Activated naive CD8-positive, alpha-beta T cell treated with anti-CD3 and anti-CD28 coated beads, Interleukin-2, amount 50 U/mL, for 16 hours (primary cell): Measurements from ENCODE around the gene SACM1L.

ENCODE experiments used
- DNase-seq: peaks from one replicate; pipeline ENCODE4 v3.0.0-alpha.2; 2020; ENCODE audit warnings: low read depth, low spot score

SACM1L gene

DNA sequence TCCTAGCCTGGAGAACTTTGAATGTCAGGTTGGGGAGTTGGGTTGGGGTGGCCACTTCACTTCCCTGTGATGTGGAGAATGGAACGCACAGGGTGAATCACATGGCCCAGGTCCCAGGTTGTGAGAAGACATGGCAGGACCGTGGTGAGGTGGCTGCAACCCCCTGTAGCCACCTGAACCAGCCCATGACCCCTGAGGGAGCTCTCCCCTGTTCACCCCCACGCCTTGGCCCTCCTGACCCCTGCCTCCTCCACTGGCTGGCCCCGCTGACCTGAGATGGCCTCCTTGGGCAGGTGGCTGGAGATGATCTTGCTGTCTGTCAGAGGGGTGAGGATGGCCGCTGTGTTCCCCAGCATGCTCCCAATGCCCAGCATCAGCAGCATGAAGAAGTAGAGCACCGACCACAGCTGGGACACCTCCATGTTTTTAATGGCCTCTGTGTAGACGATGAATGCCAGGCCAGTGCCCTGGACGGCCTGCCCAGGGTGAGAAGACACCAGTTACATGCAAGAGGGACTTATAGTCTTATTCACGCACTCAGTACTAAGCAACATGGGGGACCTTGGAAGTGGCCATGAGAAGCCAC is 76.2 kb downstream of the SACM1L start:
- DNase-seq: no peak

DNA sequence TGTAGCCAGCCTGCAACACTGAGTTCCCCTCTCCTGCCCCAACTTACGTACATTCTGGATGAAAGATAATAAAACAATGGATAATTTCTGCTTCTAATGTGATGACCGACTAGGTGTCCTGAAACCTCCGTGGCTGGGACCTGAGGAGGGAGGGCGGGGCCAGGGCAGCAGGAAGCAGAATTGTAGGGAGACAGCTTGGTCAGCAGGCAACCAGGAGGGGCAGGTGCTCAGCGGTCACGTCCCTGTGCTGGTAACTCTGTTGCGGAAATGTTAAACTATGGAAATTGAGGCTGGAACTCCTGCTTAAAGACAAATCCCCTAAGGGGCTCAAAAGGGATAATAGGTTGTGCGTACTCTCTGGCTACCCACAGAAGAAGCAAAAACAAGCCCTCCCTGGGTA is 76.8 kb downstream of the SACM1L start:
- DNase-seq: no peak

DNA sequence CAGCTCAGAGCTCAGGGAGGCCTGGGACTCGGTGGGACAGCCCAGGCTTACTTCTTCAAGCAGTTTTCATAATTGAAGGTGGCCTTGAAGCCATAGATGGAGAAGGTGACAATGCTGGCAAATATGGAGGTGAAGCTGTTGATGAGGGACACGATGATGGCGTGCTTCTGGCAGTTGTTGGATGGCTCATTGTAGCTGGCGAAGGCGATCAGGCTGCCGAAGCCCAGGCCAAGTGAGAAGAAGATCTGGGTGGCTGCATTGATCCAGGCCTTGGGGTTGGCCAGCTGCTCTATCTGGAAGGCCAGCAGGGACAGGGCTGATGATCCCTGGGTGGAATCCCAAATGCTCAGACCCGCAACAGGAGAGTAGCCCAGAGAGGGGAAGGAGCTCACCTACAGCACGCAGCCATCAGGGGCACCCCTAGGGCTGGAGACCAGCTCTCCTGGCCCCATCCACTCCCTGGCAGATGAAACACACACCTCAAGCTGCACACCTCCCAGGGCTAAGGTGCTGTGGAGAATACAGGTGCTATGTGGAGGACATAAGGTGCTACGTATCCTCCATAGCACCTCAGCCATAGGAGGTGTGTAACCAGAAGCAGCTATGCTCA is 82.1 kb downstream of the SACM1L start:
- DNase-seq: no peak

DNA sequence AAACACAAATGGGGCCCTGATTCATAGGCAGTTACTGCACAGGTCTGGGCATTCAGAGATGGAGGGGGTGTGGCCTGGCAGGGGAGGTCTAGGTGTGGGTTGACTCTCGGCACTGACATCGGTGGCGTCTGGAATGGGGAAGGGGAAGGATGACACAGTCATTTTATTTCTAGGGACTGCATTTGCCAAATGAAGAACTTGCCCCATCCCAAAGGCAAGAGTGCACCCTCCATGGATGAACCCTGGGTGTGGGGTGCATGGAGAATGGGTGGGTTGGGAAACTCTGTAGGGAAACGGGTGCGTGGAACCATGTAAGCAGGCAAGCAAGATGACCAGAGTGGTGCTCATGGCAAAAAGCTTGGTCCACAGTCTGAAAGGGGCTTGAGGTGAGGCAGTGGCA is 82.6 kb downstream of the SACM1L start:
- DNase-seq: no peak

DNA sequence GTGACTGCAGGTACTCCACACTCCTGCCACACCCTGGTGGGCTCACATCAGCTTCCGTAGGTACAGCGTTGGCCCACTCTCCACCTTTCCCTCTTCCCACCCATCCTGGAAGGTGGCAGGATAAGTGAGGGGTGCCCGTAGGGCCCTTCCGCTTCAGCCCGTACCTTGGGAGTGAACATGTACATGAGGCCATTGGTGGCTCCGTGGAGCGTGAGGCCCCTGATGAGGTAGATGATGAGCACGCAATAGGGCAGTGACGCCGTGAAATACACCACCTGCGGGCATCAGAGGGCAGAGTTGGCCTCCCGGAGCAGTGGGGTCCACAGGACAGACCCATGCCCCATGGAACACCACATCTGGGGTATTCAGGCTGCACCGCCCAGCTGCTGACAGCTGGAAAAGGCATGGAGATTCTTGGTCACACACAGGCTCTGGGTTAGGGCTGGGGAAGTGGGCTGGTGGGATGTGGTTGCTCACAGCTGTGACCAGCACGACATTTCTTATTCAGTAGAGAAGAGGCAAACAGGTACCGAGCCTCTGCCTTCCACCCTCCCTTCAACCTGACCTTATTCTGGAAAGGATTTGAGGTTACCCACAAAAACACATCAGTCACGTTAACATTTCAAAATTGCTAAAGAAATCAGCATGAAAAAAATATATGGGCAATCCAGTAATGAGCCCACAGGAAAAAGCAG is 83.3 kb downstream of the SACM1L start:
- DNase-seq: no peak

DNA sequence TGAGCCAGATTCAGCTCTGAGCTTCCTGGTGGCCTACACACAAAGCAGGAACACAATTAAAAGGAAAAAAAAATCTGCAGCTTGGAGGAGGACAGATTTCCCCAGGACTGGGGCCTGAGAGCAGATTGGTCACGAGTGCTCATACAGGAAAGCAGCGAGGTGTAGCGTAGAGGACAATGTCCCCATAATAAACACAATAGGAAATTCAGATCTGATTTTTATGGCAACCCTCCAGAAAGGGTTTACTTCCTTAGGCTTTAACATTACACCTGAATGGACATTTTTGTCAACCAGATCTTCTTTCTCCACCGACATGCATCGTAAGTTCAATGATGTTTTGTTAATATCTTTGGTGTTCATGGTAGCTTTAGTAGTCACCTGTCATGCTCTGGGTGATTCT is 83.9 kb downstream of the SACM1L start:
- no peak for DNase-seq

DNA sequence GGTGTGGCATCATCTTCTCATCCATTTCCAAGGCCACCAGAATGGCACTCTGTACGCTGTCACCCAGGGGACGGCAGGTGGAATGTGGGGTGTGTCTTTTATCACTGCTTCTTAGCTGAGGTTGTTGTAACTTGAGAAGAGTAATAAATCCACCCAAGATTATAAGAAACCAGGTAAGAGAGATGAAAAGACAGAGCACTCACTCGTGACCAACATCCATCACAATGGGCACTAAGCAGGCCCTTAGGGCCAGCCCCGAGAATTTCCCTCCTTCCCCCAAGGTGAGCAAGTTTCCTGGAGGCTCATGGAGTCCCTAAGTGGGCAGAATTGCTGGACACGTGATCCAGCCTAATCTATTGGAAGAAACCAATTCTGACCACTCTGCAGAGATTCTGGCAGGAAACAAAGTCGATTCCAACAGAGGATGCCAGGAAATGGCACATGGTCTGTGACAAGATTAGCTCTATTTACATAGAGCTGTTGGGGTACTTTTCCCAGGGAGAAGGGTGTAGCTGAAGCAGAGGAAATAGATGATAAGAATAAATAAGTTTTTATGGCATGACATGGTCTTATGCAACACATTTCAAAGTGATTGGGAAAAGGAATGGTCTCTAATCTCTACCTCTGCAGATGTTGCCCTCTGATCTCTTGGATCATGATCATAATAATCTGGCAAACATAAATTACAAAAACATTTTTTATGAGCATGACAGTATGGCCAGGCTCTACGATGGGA is 84.7 kb downstream of the SACM1L start:
- no peak for DNase-seq

DNA sequence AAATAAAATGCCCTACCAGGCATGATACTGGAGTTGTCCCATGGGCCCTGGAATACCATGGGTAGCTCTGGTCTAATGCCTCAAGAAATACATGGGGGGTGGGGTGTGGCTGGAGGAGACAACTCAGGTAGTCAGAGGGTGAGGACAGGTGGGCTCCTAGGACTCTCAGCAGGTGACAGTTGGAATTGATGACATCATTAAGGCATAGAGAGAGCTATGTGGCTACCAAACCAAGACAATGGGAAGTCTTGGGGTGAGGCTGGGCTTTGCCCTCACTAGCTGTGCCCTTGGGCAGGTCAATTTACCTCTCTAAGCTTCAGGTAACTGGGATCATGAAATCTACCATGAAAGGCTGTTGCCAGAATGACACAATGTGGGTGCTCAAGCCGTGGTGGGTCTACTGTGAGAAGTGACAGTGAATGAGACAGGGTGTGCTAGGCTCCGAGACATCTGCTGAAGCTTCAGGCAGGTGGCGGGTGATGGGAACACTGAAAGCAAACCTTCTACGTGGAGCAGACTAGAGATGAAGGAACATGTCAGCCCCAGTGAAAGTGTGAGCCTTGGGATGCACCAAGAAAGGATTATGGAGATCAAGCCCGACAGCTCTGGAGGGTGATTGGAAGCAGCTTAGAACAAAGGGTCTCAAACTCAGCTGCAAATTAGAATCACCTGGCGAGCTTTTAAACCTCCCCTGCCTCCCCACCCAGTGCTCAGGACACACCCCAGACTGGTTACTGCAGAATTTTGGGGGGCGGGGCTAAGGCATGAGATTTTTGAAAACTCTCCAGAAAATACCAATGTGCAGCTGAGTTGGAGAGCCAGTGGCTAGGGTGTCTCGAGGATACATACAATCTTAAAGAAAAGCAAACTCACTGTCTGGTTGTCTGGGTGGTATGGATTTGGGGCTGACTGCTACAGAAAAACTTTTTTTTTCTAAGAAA is 85.7 kb downstream of the SACM1L start:
- DNase-seq: no peak

DNA sequence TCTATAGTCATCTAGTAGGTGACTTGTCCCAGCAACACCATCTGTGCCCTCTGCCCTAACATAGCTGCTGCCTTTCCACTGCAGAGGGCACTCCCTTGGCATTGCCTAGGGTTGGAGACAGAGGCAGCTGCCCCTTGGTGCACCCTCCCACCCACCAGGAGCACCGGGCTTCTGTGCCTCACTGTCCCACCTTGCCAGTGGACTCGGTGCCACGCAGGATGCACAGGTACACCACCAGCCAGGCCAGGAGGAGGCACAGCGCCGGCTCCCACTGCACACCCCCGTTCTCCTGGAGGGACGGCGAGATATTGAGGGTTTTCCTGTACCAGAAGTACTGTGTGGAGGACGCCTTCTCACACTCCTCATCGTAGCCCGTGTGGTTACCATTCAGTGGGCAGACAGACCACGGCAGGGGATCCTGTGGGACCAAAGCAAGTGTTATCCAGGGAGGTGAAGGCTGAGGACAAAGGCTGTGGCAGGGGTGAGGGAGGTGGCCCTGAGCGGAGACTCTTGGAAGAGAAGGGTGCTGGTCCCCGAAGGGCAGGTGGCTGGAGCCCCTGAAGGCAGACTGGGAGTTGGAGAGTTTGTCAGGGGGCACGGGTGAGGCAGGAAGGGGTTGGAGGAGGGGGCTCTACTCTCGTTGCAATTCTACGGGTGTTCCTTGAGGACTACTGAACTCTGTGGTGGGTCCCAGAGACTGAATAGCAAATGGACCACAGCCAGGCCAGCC is 86.5 kb downstream of the SACM1L start:
- DNase-seq: no peak

DNA sequence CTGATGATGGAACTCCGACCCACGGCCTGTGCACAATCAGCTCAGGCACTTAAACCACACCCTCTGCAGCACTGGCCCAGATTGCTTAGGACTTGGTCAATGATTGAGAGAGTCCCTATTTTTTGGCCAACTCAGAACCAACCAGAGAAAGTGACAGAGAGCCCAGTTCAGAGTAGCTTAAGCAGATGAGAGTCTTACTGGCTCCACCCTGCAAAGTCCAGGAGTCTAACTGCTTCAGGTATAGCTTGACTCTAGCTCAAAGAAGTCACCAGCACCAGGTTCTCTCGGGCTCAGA is 87.1 kb downstream of the SACM1L start:
- DNase-seq: no peak

DNA sequence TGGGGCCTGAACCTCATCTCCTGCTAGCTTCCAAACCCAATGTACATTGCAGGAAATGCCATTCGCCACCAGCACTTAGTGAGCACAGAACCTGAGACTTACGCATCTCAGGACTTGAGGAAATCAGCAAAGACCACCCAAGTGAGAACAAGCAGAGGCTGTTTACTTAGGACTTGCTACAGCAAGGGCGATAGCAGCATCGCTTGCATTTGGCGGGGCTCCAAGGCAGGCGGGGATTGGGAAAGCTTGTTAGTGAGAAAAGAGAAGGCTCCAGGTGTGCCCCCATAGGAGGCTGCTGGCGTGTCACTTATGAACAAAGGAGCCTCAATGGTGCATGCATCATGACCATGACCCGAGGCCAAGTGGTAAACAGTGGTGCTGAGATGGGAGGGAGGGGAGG is 87.4 kb downstream of the SACM1L start:
- no peak for DNase-seq

DNA sequence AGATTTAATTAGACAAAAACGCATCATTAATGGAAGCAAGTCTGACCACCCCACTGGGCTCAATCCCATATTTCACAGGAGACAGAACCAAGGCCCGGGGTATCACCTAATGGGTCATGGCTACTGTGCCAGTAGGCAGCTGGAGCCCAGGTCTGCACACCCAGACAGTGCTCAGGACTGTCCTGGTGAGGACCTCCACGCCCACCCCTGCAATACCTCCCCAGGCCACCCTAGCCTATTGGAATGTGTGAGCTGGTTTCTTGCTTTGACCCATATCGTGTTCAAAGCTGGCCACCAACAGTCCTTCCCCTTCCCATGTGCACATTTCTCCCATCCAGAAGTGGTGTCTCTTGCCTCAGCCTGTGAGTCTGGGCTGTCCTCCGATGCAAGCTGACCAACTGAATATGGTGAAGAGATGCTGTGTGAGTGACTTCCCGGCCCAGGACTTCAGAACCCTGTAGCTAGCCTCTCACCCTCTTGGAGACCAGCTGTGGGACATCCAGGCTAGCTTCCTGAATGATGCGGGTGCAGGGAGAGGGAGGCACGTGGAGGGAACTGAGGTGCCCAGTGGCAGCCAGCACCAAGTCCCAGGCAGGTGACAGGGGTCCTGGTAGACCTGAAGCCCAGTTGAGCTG is 88.0 kb downstream of the SACM1L start:
- DNase-seq: no peak

DNA sequence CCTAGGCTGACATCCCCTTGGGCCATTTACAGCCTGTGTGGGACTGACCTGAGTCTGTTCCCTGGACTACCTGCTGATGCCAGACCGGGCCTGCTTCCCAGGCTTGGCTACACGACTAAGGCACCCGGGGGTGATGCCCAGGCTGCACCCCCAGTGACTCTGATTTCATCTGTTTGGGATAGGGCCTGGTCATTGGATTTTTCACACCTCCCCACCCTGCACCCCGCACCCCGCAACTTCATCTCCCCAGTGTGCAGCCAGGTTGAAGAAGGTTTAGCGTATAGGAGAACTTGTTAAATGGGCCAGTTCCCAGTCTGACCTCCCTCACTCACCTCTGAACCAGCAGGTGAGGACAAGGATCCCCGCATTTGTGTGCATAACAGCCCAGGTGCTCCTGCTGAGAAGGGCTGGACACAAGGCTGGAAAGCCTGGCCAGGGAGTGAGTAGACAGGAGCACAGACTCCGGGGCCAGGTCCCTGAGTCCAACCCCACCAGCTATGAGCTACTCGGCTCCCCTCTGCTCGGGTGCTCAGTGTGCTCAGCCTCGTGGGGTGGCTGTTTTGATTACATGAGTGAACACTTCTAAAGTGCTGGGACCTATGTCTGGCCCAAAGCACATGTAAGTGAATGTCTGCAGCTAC is 88.7 kb downstream of the SACM1L start:
- DNase-seq: no peak

DNA sequence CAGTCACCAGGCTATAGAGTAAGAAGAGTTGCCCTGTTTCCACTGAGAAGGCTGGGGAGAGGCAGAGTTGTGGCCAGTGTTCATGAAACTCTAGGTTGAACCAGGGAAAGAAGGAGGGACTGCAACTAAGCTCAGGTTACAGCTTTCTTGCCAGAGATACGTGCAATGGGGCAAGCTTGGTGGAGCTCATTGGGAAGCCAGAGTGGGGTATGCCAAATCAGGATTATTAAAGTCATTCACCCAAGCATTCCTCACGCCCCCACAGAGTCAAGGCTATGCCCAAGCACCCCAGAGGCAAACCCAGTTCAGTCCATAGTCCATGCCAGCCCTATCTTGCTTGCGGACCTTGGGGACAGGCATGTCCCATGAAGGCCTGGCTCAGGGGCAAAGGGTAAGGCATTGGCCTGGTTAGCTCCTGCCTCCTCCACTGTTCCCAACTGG is 89.6 kb downstream of the SACM1L start:
- no peak for DNase-seq

DNA sequence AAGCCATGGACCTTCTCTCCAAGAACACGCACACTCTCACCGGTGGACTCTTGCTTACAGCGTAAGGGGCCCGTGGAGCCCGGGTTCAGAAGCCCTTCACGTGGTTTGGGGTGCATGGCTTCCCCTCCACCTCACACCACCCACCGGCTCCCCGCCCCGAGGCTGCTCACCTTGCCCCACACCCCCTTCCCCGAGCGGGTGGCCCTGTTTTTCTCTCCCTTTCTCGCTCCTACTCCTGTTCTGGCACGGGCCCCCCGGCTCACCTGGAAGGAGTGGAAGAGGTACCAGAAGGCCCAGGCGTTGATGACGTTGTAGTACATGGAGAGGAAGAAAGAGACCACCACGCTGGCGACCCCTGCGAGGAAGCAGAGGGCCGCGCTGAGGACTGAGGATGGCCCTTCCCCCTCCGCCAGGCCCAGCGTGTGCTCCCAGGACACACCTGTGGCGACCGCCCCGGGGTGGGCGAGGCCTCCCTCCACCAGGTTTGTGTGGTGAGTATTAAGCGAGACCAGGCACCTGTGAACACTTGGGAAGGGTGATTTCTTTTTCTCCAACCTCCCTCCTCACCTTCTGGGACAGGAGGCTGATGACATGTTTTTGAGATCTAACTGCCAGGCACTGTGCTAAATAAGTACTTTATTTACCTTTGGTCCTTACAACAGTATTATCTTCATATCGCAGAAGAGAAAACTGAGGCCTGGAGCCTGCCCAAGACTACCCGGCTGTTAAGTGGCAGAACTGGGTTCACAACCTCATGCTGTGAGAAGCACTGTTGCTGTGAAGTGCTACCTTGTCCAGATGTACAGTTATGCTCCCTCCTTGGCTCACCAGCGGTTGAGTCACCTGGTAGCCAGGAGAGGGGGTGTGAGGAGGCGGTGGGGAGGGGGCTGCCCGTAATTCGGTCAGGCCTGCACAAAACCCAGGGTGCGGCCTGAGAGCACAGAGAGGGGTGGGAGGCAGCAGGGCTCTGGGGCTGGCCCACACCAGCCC is 90.8 kb downstream of the SACM1L start:
- no peak for DNase-seq

DNA sequence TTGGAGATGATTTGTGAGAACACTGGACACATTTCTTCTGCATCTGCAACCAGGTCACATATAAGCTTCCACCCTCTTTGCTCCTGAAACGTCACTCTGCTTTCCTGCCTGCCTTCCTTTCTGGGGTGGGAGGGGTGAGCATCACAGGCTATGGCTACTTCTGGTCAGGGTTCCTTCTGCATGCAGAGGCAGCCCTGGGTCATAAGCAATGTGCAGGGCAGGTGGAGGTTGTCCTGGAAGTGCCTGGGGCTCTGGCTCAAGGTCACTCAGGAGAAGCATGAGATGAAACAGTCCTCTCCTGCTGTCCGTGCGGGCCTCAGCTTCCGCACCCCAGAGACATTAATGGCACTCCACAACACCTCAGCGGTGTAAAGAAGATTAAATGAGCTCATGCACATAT is 92.1 kb downstream of the SACM1L start:
- no peak for DNase-seq

DNA sequence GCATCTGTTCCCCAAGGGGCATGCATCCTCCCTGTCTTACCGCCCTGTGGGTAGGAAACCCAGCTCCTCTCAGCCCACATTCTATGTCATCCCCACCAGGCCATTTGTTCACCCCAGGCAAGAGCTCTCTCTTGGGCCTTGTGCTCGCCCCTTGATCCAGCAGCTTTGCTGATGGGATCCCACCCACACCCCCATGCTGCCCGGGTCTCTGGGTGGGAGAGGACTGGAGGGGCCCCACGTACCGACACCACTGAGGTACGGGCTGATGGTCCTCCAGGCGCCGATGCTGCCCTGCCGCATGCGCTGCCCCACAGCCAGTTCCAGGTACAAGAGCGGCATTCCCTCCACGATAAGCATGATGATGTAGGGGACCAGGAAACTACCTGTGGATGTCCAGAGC is 92.6 kb downstream of the SACM1L start:
- DNase-seq: no peak

DNA sequence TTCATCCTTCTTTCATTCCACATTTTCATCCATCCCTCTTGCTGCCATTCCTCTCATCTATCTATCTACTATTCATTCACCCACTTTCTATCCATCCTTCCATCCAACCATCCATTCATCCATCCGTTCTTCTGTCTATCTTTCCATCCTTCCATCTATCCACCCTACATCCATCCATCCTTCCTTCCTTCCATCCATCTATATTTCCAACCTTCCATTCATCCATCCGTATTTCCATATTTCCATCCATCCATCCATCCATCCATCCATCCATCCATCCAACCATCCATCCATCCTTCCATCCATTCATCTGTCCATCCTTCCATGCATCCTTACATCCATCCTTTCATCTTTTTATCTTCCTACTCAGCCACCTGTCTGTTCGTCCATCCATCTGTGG is 93.2 kb downstream of the SACM1L start:
- no peak for DNase-seq

DNA sequence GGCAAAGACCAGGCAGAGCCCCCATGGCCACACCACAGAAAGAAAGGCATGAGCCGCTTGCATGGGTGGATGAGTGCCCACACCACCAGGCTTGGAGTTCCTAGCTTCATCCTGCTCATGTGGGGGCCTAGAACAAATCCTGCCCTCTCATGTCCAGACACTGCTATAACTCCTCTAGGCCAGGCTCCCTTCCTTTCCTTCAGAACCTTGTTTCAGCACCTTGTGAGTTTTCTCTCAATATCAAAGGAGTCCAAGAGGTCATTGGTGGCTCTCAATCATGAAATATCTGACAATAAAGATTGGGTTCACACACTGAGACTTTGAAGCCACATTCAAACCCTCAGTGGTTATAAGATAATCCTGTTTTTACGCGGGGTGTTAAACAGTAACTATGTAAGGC is 94.5 kb downstream of the SACM1L start:
- no peak for DNase-seq
